Right renal cortex interstitium (tissue), 3 donors: ENCODE measurements around the gene WASHC1. TPM values are rescaled to one million over a fixed set of nuclear protein-coding genes. Genes with fewer than 3 reads are reported as not detected.
"Not testable (repeated sequence)": the region's sequence is repeated elsewhere in the genome, so short reads cannot be mapped to it uniquely, and the experiment has no call there.

ENCODE experiments used
- DNase-seq, 3 donors: peaks; one replicate each; pipeline ENCODE4 v3.0.0-alpha.2; 2013; ENCODE audit warnings: low read depth in 3 of 3, low spot score in 2 of 3
- polyA plus RNA-seq, 3 donors: library from polyadenylated mRNA; unstranded; fragments of 120-200 nt; gene quantifications; one replicate each; pipeline ENCODE4 v1.2.1, GENCODE V29; 2013; ENCODE audit not compliant: insufficient read length in 3 of 3

The WASHC1 gene, protein sequence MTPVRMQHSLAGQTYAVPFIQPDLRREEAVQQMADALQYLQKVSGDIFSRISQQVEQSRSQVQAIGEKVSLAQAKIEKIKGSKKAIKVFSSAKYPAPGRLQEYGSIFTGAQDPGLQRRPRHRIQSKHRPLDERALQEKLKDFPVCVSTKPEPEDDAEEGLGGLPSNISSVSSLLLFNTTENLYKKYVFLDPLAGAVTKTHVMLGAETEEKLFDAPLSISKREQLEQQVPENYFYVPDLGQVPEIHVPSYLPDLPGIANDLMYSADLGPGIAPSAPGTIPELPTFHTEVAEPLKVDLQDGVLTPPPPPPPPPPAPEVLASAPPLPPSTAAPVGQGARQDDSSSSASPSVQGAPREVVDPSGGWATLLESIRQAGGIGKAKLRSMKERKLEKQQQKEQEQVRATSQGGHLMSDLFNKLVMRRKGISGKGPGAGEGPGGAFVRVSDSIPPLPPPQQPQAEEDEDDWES
- 10 to 100 TPM; 18.8 to 33.8 (median 27.4) TPM for polyA plus RNA-seq

DNA sequence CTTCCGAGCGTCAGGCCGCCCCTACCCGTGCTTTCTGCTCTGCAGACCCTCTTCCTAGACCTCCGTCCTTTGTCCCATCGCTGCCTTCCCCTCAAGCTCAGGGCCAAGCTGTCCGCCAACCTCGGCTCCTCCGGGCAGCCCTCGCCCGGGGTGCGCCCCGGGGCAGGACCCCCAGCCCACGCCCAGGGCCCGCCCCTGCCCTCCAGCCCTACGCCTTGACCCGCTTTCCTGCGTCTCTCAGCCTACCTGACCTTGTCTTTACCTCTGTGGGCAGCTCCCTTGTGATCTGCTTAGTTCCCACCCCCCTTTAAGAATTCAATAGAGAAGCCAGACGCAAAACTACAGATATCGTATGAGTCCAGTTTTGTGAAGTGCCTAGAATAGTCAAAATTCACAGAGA is at the start of gene WASHC1:
Gene WASHC1 (minus strand): TSS at position 101 of the 400 bp plus-strand sequence. CDS start 4,457 bp downstream, outside the sequence.
- not testable (repeated sequence) for DNase-seq

DNA sequence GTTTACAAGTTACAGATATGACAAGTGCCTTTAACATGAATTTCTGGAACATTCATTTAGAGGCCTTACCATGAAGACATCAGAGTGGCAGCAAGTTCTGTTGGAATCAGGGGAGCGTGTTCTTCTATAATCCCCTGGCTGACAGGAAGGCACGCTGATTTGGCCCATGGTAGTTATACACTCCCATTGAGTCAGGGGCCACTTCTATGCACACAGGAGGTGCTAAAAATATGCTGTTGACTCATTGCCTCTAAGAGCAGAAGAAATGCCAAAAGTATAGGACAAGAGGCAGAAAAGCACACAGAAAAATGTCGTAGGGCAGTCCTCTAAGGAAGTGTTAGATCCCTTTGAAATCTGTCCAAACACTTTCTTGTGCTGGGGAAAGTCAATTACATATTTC is 49.1 kb upstream of the WASHC1 start:
- DNase-seq = not testable (repeated sequence)

DNA sequence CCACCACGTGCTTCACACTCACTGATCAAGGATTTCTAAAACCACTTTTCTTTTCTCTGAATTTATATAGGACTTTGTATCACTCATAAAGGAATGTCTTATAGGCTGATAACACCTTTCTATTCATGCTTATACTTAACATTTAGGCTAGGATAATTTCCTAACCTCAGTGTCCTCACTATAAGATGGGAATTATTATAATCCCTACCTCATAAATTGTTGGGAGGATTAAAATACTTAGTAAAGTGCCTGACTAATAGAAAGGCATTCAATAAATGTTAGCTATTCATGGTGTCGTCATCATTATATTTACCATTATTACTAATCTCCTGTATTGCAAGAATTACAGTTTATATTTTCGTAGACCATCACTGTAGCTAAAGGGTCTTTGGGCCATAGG is 47.1 kb upstream of the WASHC1 start:
- not testable (repeated sequence) for DNase-seq

DNA sequence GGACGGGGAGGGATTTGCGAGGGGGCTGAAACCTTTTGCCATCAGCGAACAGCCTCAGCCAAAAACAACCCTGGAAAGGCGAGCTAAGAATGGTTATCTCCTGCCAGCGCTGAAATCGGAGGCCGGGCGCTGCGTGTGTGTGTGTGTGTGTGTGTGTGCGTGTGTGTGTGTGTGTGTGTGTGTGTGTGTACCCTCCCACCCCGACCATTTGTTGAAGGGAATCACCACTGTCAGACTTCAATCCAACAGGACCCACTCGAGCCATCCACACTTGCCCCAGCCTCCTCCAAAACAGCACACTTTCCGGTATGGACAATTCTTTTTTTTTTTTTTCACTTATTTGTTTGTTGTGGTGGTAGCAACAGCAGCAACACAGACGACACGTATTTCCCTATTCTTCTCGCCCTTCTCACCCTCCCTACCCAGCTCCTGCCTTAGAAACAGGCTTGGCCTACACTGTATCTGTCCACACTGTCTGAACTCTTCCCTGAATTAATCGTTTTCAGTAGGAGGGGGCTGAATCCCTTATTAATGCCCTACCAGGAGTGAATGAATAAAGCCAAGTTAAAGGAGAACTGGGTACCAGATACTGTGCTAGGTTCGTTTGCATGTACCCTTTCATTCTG is 44.8 kb upstream of the WASHC1 start:
- DNase-seq = not testable (repeated sequence)

DNA sequence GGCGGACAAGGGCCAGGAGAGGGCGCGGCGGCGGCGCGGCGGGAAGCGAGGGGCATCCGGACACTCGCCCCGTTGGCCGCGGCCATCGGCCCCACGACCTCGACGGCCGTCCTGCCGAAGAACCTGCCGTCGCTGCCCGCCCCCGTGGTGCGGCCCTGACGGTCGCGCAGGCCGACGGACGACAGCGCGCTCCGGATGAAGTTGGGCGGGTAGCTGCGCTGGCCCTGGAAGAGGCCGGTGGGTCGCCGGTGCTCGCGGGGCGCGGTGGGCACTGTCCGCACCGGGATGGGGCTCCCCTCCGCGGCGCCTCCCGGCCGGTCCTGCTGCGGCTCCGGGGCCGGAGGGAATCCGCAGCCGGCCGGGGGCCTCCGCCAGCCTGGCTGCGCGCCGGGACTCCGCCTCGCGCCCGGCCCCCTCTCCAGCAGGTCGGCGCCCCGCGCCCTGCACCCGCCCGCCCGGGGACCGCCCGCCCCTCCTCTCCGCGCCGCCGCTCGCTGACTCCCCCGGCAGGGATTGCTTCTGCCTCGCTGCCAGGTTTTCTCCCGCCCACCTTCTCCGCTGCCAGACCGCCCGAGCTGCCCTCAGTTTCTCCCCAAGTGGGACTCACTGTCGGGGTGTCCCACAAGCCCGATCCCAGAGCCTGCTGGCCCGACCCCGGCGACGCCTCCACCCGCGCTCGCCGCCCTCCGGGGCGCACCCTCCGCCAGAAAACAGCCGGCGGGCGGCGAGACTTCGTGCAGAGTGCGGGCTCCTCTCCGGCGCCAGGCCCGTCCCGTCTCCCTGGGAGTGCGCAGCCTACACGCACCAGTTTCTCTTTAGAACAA is 44.0 kb upstream of the WASHC1 start:
- DNase-seq = not testable (repeated sequence)

DNA sequence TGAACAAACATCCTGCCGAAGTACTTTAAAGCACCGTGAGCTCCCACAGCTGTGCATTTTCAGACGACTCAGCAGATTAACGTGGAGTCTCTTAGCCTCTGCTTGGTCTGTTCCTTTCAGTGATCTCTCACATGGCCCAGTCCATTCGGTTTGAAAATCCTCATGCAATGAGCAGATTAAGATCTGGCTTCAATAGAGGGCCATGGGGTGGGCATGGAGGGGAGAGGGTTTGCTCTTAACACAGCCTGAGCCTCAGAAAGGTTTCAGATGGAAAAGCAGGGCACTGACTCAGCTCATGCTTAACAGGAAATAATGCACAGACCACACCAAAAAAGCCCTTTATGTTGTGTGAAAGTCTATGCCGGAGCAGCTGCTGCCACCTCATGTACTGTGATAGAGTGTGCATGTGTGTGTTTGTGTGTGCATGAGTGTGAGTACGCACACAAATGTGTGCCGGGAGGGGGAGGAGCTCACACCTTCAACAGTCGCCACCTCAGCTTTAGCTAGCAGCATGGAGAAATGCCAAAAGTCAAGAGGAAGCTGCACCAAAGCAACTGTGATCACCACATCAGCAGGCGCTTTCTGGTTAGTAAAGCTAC is 33.9 kb upstream of the WASHC1 start:
- DNase-seq = not testable (repeated sequence)

DNA sequence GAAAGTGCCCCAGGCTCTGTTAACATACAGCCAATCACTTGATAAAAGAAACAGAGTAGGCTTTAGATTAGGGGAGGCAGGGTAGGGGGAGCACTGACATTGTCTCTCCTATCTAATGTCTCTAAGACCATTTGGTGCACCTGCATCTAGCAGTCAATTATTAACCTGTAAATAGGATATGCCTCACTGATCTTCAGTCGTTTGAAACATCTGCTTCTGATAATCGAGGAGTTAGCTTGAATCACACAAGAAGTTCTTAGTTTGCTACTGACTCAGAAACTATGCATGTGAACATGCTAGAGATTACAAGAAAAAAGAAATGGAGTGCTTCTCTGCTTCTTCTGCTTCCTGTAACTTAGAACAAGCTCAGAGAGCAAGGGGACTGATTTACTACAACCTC is 23.4 kb upstream of the WASHC1 start:
- DNase-seq = not testable (repeated sequence)

DNA sequence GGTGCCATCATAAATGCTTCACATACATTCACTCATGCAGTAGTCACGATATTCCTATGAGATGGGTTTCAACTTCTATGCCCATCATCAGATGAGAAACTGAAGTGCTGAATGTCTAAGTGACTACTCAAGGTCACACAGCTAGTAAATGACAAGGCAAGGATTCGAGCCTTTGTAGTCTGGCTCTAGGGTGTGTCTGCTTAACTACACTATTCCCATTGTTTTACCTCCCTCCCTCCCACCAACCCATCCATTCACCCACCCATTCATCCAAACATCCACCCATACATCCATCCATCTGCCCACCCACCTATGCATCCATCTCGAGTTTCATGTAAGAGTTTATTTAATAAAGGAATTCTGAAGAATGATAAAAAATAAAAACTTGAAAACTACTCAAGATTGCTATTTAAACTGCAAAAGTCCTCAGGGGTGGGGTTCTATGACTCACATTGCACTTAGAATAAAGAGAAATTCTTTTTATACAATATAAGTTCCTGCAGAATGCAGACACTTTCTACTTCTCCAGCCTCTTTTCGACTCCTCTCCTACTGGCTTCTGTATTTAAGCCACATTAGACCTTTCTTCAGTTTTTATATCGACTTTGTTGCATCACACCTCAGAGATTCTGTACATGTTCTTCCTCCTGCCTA is 19.1 kb upstream of the WASHC1 start:
- DNase-seq = not testable (repeated sequence)

DNA sequence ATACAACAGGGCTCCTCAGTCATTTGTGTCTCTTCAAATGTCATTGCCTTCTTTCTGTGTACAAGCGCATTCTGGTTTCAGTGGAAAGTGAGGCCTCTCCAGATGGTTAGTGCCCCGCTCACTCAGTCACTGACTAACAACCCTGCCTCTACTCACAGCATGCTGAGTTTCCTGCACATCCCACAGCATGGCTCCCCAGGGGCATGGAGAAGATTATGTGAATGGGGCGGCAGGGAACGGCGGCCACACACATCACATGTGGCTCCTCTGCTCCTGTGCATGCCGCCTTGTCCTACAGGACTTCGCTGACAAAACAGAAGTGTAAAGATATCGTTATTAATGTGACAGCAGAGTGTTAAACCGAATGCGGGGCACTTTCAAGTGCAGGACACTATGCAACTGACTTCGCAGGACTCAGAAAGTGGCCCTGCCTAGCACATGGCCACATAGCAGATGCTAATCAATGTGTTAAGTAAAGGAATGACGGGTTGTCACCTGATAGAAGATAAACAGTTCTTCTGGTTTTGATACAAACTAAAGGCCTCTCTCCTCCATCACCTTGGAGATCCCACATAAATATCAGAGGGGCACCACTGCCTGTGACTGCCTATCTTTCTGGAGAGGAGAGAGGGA is 17.5 kb upstream of the WASHC1 start:
- not testable (repeated sequence) for DNase-seq

DNA sequence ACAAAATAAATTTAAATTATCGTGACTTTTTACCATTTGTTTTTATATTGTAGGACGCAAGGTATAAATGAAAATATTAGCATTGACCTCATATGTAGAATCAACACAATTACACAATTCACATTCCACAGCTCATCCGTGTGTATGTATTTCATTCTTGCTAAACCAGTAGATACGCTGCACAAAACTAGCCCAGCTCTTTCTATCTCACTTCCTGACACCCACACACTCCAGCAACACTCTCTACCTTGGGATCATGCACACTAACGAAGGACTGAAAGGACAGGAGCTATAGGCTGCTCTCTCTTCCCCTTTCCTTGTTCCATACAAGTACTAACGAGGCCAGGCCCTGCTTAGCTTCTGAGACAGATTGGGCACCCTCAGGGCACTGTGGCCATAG is 16.9 kb upstream of the WASHC1 start:
- not testable (repeated sequence) for DNase-seq

DNA sequence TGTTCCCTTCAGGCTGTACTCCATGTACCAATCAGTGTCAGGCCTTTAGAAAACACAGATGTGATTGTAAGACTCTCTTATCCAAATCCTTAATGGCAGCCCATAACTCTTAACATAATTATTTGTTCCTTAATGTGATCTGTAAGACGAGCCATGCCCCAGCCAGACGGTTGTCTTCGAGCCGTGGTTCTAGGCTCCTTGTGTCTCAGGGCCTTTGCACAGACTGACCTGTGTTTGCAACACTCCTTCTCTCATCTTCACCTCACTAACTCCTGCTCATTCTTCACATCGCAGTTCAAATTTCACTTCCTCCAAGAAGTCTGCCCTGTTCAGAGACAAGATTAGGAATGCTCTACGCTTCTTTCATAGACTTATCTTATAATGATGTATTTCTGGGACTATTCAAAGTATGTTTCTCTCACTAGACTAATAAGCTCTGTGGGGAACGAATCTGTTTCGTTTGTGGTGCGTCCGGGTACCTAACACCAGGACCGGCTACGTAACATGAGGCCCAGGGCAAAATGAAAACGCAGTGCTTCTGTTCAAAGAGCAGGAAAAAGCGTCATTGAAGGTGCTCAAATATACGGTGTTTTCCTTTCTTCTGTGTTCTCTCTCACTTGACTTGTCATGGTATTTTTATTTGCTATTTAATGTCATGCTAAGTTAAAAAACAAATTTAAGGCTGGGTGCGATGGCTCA is 16.1 kb upstream of the WASHC1 start:
- not testable (repeated sequence) for DNase-seq

DNA sequence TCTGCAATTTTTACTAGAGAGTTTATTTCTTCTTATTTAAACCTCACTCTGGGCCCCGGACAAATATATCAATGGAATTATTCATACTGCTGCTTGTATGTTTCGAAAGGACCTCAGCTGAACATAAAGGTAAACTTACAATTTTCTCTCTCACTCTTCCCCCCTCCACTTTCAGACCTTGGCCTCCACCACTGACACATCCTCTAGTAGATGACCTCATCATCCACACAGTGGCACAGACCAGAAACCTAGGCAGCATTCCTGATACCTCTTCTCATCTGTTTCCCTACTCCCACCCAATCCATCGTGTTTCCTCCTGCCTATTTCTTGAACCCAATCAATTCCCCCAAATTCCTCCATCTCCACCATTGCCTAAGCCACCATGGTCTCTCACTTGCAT is 15.2 kb upstream of the WASHC1 start:
- not testable (repeated sequence) for DNase-seq

DNA sequence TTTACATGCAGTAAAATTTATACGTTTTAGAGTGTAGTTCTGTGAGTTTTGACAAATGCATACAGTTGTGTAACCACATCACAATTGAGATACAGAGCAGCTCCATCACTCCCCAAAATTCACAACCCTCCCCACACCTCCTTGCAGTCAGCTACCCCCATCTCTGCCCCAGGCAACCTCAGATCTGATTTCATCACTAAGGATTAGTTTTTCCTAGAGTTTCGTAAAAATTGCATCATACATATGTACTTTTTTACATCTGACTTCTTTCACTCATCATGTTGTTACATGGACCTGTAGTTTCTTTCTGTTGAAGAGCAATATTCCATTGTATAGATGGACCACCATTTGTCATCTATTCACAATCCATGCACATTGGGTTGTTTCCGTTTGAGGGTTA is 14.4 kb upstream of the WASHC1 start:
- not testable (repeated sequence) for DNase-seq

DNA sequence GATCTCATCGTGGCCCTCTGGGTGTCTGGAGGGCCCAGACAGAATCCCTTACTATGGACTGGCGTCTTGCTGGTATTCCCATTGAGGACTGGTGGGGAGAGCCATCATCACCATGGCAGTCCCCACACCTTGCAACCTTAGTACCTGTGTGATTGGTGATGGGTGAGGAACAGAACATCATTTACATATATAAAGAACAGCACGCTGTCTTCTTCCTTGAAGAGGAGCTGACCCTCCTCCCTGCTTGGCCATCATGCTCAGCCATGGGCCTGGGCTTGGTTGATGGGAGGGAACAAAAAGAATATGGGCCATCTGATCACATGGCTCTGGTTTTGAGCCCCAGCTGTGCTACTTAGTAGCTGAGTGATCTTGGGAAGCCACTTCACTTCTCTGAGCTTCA is 13.9 kb upstream of the WASHC1 start:
- DNase-seq = not testable (repeated sequence)

DNA sequence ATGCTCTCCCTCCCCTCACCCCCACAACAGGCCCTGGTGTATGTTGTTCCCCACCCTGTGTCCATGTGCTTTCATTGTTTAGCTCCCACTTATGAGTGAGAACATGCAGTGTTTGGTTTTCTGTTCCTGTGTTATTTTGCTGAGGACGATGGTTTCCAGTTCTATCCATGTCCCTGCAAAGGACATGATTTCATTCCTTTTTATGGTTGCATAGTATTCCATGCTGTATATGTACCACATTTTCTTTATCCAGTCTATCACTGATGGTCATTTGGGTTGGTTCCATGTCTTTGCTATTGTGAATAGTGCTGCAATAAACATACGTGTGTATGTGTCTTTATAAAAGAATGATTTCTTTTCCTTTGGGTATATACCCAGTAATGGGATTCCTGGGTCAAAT is 12.6 kb upstream of the WASHC1 start:
- not testable (repeated sequence) for DNase-seq

DNA sequence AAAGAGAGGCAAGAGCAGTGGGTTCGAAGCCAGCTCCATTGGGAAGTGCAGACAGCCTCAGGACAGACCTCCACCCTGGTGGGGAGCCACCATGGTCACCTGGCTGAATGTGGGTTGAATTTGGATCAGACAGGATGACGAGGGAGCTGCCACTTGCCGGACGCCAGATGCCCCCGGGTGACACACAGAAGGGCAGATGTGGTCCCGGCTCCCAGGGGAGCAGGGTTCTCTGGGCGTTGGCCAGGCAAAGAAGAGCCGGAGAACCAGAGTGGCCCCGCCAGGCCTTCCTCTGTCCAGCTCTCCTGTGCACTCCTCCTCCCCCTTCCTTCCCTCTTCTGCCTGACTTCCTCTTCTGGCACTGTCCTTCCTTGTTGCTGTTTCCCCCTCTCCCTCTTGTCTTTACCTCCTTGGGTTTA is 12.0 kb upstream of the WASHC1 start:
- DNase-seq = not testable (repeated sequence)

DNA sequence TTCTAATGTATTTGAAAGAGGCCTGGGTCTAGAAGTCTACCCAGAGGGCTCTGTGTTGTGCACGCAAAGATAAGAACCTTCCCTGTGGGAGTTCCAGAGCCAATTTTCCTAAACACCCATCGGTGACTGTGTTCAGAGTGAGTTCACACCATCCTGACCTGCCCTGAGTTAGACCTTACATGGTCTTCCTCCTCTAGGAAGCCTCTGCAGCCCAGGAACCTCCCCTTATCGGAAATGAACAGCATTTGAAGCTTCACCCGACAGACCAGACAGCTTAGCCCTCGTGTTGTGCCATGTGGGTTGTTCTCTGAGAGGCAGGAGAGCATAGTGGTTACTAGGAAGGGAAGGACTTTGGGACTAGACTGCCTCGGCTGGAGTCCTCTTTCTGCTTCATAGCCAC is 3.1 kb upstream of the WASHC1 start:
- DNase-seq = not testable (repeated sequence)

DNA sequence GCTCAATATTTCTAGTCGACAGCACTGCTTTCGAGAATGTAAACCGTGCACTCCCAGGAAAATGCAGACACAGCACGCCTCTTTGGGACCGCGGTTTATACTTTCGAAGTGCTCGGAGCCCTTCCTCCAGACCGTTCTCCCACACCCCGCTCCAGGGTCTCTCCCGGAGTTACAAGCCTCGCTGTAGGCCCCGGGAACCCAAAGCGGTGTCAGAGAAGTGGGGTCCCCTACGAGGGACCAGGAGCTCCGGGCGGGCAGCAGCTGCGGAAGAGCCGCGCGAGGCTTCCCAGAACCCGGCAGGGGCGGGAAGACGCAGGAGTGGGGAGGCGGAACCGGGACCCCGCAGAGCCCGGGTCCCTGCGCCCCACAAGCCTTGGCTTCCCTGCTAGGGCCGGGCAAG is 481 bp downstream of the WASHC1 start:
- DNase-seq = not testable (repeated sequence)

DNA sequence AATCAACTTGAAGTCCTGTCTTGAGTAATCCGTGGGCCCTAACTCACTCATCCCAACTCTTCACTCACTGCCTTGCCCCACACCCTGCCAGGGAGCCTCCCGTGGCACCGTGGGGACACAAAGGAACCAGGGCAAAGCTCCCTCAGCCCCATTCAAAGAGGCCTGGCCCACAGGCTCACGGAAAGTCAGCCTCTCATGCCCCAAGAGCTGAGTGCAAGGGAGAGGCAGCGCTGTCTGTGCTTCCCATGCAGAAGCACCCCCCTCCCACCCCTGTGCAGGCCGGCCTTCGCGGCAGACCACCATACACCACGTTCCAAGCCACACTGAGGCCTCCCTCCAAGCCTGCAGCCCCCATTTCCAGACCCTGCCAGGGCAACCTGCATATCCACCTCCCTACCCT is 7.6 kb downstream of the WASHC1 start:
- DNase-seq = not testable (repeated sequence)
